ENCODE measurements around the gene NR2F1. TPM values are rescaled to one million over a fixed set of nuclear protein-coding genes. Genes with fewer than 3 reads are reported as not detected.

Gene NR2F1
- total RNA-seq, 1 experiment from 2014 or later = 88.4 TPM

GRCh38 chr5:93595420-93596147 is 12.6 kb downstream of the NR2F1 start:
- peaks cover 9% of the 10 kb centered on the region; the same call in 1 of the 2 replicates for H3K4me1 ChIP-seq (ENCODE audit: insufficient read depth, low read length)
- H3K4me3 ChIP-seq (ENCODE audit: low read length) = no peak overlapping the region
- H3K36me3 ChIP-seq (ENCODE audit: low read depth, low read length) = peaks cover 35% of the 10 kb centered on the region
- peaks cover 21% of the 10 kb centered on the region for H3K79me2 ChIP-seq (ENCODE audit: low read length)
- intact Hi-C loops (cut with micrococcal nuclease) = no loop called here
- BruUV-seq (replicated peaks) = no TSS peak
- ChIA-PET POLR2A (ENCODE audit: unreplicated experiment) (no interaction called here), CTCF (no interaction called here)
- DNase-seq (no peak), ATAC-seq (peak; percentile 25)
- peaks cover 14% of the 10 kb centered on the region; the same call in 1 of the 2 replicates for H4K20me1 ChIP-seq (ENCODE audit: low read length)
- H3K27me3 ChIP-seq (ENCODE audit: low read length) = no peaks in the 10 kb centered on the region
- no peaks in the 10 kb centered on the region for H3K9me3 ChIP-seq (ENCODE audit: low read length)
- no peaks in the 10 kb centered on the region for H3F3A ChIP-seq (ENCODE audit: low read length, unreplicated experiment)
- H3K27ac ChIP-seq (ENCODE audit: low read length) = no peak overlapping the region
- TF ChIP-seq CTCF (conservative IDR thresholded peaks at IDR 0.05; ENCODE audit: low read depth, low read length) (no peak), EZH2phosphoT487 (IDR thresholded peaks at IDR 0.05; ENCODE audit: borderline replicate concordance, low read length) (no peak), EZH2 (IDR thresholded peaks at IDR 0.05; ENCODE audit: low read length, unreplicated experiment) (no peak)
- H3K4me2 ChIP-seq (ENCODE audit: low read length) = no peak overlapping the region
- no peak overlapping the region for H3K9ac ChIP-seq (ENCODE audit: low read length)
- H3K9me2 ChIP-seq (replicated peaks; ENCODE audit: low read length) = no peaks in the 10 kb centered on the region
- H2AFZ ChIP-seq (ENCODE audit: low read length) = no peak overlapping the region

- H3K79me2 ChIP-seq (ENCODE audit: low read length) = peaks cover 14% of the 10 kb centered on the region
- no TSS peak for BruUV-seq (replicated peaks)
- ChIA-PET CTCF (no interaction called here), POLR2A (ENCODE audit: unreplicated experiment) (no interaction called here)
- no peak for TF ChIP-seq EZH2 (IDR thresholded peaks at IDR 0.05; ENCODE audit: low read length, unreplicated experiment)
- TF ChIP-seq CTCF (conservative IDR thresholded peaks at IDR 0.05; ENCODE audit: low read depth, low read length) = no peak
- TF ChIP-seq EZH2phosphoT487 (IDR thresholded peaks at IDR 0.05; ENCODE audit: borderline replicate concordance, low read length) = no peak
- ATAC-seq (peak; percentile 9; the same call in 1 of the 2 replicates), DNase-seq (no peak)
- H2AFZ ChIP-seq (ENCODE audit: low read length) = no peak overlapping the region
- H3F3A ChIP-seq (ENCODE audit: low read length, unreplicated experiment) = no peaks in the 10 kb centered on the region
- no peaks in the 10 kb centered on the region for H3K27me3 ChIP-seq (ENCODE audit: low read length)
- peaks cover 14% of the 10 kb centered on the region; the same call in 1 of the 2 replicates for H3K4me1 ChIP-seq (ENCODE audit: insufficient read depth, low read length)
- H3K4me2 ChIP-seq (ENCODE audit: low read length) = no peak overlapping the region
- H3K9ac ChIP-seq (ENCODE audit: low read length) = no peak overlapping the region
- no peak overlapping the region for H3K27ac ChIP-seq (ENCODE audit: low read length)
- no peaks in the 10 kb centered on the region for H3K9me2 ChIP-seq (replicated peaks; ENCODE audit: low read length)
- H3K9me3 ChIP-seq (ENCODE audit: low read length) = no peaks in the 10 kb centered on the region
- peaks cover 28% of the 10 kb centered on the region for H3K36me3 ChIP-seq (ENCODE audit: low read depth, low read length)
- intact Hi-C loops (cut with micrococcal nuclease) = no loop called here
- peaks cover 7% of the 10 kb centered on the region; the same call in 1 of the 2 replicates for H4K20me1 ChIP-seq (ENCODE audit: low read length)
- H3K4me3 ChIP-seq (ENCODE audit: low read length) = no peak overlapping the region
Measured at GRCh38 chr5:93596310-93596675, 13.3 kb downstream of the NR2F1 start.
